ENCODE results near the gene CLINT1.

DNA sequence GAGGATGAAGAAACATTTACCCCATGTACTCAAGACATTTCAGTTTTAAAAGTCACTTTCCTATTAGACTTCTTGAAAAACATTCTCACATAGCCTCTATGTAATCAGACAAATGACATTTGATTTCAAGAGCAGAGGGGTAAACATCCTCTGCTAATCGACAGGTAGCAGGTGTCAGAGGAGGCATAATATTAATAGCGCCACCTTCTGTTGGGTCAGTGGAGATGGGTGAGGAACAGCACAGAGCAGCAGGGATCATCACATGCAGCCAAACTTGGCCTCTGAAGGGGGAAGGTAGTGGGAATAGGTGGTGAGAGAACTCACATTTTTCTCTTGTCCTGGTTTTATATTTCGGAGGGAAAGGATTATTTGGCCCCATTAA lies 118.7 kb downstream of the CLINT1 start:
- TF ChIP-seq, protein P1, sequence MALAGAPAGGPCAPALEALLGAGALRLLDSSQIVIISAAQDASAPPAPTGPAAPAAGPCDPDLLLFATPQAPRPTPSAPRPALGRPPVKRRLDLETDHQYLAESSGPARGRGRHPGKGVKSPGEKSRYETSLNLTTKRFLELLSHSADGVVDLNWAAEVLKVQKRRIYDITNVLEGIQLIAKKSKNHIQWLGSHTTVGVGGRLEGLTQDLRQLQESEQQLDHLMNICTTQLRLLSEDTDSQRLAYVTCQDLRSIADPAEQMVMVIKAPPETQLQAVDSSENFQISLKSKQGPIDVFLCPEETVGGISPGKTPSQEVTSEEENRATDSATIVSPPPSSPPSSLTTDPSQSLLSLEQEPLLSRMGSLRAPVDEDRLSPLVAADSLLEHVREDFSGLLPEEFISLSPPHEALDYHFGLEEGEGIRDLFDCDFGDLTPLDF (CRISPR knock-in tag; IDR thresholded peaks at IDR 0.05), result no peak
- TF ChIP-seq, protein P2, sequence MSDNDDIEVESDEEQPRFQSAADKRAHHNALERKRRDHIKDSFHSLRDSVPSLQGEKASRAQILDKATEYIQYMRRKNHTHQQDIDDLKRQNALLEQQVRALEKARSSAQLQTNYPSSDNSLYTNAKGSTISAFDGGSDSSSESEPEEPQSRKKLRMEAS (CRISPR knock-in tag; IDR thresholded peaks at IDR 0.05), result 0 out of 2 replicates have a peak, but pooled peaks have one; percentile 22
- TF ChIP-seq, protein P3, sequence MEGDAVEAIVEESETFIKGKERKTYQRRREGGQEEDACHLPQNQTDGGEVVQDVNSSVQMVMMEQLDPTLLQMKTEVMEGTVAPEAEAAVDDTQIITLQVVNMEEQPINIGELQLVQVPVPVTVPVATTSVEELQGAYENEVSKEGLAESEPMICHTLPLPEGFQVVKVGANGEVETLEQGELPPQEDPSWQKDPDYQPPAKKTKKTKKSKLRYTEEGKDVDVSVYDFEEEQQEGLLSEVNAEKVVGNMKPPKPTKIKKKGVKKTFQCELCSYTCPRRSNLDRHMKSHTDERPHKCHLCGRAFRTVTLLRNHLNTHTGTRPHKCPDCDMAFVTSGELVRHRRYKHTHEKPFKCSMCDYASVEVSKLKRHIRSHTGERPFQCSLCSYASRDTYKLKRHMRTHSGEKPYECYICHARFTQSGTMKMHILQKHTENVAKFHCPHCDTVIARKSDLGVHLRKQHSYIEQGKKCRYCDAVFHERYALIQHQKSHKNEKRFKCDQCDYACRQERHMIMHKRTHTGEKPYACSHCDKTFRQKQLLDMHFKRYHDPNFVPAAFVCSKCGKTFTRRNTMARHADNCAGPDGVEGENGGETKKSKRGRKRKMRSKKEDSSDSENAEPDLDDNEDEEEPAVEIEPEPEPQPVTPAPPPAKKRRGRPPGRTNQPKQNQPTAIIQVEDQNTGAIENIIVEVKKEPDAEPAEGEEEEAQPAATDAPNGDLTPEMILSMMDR (IDR thresholded peaks at IDR 0.05), result peak; percentile 39; the same call in 1 of the 2 replicates
- TF ChIP-seq CBFB (CRISPR knock-in tag; IDR thresholded peaks at IDR 0.05; ENCODE audit: low read depth) (no peak), SOX15 (CRISPR knock-in tag; IDR thresholded peaks at IDR 0.05) (no peak), ESRRA (CRISPR knock-in tag; IDR thresholded peaks at IDR 0.05; ENCODE audit: borderline replicate concordance) (no peak), TCF7 (CRISPR knock-in tag; IDR thresholded peaks at IDR 0.05; ENCODE audit: low read depth) (no peak), FOXJ3 (CRISPR knock-in tag; IDR thresholded peaks at IDR 0.05; ENCODE audit: borderline replicate concordance) (no peak)
- TF ChIP-seq, protein P4, sequence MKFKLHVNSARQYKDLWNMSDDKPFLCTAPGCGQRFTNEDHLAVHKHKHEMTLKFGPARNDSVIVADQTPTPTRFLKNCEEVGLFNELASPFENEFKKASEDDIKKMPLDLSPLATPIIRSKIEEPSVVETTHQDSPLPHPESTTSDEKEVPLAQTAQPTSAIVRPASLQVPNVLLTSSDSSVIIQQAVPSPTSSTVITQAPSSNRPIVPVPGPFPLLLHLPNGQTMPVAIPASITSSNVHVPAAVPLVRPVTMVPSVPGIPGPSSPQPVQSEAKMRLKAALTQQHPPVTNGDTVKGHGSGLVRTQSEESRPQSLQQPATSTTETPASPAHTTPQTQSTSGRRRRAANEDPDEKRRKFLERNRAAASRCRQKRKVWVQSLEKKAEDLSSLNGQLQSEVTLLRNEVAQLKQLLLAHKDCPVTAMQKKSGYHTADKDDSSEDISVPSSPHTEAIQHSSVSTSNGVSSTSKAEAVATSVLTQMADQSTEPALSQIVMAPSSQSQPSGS (CRISPR knock-in tag; IDR thresholded peaks at IDR 0.05; ENCODE audit: borderline replicate concordance, low read depth), result no peak
- TF ChIP-seq, protein P5, sequence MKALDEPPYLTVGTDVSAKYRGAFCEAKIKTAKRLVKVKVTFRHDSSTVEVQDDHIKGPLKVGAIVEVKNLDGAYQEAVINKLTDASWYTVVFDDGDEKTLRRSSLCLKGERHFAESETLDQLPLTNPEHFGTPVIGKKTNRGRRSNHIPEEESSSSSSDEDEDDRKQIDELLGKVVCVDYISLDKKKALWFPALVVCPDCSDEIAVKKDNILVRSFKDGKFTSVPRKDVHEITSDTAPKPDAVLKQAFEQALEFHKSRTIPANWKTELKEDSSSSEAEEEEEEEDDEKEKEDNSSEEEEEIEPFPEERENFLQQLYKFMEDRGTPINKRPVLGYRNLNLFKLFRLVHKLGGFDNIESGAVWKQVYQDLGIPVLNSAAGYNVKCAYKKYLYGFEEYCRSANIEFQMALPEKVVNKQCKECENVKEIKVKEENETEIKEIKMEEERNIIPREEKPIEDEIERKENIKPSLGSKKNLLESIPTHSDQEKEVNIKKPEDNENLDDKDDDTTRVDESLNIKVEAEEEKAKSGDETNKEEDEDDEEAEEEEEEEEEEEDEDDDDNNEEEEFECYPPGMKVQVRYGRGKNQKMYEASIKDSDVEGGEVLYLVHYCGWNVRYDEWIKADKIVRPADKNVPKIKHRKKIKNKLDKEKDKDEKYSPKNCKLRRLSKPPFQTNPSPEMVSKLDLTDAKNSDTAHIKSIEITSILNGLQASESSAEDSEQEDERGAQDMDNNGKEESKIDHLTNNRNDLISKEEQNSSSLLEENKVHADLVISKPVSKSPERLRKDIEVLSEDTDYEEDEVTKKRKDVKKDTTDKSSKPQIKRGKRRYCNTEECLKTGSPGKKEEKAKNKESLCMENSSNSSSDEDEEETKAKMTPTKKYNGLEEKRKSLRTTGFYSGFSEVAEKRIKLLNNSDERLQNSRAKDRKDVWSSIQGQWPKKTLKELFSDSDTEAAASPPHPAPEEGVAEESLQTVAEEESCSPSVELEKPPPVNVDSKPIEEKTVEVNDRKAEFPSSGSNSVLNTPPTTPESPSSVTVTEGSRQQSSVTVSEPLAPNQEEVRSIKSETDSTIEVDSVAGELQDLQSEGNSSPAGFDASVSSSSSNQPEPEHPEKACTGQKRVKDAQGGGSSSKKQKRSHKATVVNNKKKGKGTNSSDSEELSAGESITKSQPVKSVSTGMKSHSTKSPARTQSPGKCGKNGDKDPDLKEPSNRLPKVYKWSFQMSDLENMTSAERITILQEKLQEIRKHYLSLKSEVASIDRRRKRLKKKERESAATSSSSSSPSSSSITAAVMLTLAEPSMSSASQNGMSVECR (CRISPR knock-in tag; IDR thresholded peaks at IDR 0.05; ENCODE audit: borderline replicate concordance), result no peak
- TF ChIP-seq, protein P6, sequence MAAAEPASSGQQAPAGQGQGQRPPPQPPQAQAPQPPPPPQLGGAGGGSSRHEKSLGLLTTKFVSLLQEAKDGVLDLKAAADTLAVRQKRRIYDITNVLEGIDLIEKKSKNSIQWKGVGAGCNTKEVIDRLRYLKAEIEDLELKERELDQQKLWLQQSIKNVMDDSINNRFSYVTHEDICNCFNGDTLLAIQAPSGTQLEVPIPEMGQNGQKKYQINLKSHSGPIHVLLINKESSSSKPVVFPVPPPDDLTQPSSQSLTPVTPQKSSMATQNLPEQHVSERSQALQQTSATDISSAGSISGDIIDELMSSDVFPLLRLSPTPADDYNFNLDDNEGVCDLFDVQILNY (CRISPR knock-in tag; IDR thresholded peaks at IDR 0.05), result no peak
- TF ChIP-seq, protein P7, sequence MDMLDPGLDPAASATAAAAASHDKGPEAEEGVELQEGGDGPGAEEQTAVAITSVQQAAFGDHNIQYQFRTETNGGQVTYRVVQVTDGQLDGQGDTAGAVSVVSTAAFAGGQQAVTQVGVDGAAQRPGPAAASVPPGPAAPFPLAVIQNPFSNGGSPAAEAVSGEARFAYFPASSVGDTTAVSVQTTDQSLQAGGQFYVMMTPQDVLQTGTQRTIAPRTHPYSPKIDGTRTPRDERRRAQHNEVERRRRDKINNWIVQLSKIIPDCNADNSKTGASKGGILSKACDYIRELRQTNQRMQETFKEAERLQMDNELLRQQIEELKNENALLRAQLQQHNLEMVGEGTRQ (CRISPR knock-in tag; IDR thresholded peaks at IDR 0.05), result no peak
- TF ChIP-seq, protein P8, sequence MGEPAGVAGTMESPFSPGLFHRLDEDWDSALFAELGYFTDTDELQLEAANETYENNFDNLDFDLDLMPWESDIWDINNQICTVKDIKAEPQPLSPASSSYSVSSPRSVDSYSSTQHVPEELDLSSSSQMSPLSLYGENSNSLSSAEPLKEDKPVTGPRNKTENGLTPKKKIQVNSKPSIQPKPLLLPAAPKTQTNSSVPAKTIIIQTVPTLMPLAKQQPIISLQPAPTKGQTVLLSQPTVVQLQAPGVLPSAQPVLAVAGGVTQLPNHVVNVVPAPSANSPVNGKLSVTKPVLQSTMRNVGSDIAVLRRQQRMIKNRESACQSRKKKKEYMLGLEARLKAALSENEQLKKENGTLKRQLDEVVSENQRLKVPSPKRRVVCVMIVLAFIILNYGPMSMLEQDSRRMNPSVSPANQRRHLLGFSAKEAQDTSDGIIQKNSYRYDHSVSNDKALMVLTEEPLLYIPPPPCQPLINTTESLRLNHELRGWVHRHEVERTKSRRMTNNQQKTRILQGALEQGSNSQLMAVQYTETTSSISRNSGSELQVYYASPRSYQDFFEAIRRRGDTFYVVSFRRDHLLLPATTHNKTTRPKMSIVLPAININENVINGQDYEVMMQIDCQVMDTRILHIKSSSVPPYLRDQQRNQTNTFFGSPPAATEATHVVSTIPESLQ (CRISPR knock-in tag; IDR thresholded peaks at IDR 0.05), result no peak

Measured in WTC11 (cell line).